COLO829 (cell line): Measurements from ENCODE around the gene ATL2.
"Not testable (repeated sequence)": the region's sequence is repeated elsewhere in the genome, so short reads cannot be mapped to it uniquely, and the experiment has no call there.

Source experiments
- DNase-seq: peaks from one replicate; pipeline ENCODE4 v3.0.0; 2012; ENCODE audit warnings: low spot score

The ATL2 gene

GRCh38 chr2:38377050-38377828, at the start of gene ATL2:
Gene ATL2 (minus strand): TSS chr2:38377273. CDS start chr2:38377260, 13 bp downstream.
- peak; percentile 86 for DNase-seq

DNA sequence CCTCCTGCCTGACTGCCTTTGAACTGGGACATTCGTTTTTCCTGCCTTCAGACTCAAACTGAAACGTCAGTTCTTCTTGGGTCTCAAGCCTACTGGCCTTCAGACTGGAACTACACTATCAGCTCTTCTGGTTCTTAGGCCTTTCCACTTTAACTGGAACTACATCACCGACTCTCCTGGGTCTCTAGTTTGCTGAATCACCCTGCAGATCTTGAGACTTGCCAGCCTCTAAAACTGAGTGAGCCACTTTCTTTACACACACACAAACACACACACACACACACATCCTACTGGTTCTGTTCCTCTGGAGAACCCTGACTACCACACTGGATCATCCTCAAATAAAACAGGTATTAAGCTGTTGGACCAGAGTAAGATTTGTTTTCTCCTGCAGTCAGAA, 46.7 kb upstream of the ATL2 start:
- DNase-seq = no peak

GRCh38 chr2:38421274-38422056, 44.4 kb upstream of the ATL2 start:
- DNase-seq = no peak

DNA sequence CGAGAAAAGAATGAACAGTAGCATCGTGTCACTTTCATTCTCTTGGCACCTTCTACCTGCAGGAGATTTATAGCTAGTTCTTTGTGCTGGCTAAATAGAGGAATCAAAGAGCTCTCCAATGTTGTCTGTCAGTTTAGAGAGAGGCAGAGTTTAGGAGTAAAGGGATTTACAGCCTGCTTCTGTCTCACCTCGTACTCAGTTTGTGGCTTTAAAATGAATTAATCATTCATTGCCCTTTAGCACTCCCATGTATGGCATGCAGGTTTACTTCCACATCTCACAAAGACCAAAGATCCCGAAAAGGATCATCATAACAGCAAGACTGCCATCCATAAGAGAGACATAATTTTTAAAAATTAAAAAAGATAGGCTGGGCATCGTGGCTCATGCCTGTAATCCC, 42.4 kb upstream of the ATL2 start:
- no peak for DNase-seq

DNA sequence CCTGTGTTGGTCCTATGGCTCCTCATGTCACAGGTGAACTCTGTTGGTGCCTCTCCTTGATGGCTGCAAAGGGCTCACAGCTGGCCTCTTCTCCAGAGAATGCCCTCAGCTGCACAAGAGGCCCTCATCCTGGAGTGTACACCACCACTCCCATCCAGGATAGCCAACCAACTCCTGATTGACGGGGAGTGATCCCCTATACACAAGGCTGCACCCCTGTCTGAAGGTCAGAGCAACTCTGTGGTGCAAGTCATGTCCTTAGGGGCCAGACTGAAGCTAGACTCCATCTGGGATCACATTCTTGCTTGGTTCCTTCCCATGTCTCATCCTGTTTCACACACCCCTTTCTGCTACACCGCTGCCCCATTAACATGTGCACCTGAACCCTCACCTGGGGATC, 41.7 kb upstream of the ATL2 start:
- no peak for DNase-seq

DNA sequence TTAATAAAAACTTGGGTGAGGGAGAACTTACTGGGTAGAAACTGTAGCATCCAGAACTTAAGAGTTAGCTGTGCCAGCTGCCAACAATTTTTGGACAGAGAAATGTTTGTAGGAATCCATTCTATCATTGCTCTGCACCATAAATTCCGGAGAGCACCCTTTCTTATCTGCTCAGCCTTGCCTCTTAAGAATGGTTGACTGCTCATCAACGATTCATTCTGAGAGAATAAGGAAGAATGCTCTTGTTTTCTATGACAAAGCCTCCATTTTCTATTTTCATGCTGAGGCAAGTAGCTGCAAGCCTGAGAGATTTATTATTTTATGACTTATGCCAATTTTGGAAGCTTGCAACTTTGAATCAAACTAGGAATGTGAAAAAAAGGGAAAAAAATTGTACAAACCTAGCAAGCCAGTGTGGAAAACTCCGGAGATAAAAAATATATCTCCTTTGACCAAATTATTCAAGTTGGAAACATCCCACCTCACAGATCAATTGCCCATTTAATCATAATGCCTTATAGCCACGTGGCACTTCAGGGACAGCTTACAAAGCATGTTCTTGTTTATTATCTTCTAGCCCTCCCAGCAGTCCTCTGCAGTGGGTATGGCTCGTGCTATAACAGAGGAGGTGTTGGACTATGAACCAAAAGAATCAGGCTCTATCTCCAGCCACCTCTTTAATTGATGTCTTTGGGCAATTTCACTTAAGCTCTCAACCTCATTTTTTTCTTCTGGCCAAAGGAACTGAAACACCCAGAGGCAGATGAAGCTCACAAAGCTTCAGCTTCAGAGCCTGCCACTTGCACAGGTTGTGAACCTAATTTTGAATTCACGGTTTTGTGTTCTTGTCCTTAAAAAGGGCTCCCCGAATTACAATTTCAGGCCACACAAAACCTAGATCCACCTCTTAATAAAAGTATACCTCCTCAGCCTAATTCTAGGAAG, 40.9 kb upstream of the ATL2 start:
- peak; percentile 58 for DNase-seq

DNA sequence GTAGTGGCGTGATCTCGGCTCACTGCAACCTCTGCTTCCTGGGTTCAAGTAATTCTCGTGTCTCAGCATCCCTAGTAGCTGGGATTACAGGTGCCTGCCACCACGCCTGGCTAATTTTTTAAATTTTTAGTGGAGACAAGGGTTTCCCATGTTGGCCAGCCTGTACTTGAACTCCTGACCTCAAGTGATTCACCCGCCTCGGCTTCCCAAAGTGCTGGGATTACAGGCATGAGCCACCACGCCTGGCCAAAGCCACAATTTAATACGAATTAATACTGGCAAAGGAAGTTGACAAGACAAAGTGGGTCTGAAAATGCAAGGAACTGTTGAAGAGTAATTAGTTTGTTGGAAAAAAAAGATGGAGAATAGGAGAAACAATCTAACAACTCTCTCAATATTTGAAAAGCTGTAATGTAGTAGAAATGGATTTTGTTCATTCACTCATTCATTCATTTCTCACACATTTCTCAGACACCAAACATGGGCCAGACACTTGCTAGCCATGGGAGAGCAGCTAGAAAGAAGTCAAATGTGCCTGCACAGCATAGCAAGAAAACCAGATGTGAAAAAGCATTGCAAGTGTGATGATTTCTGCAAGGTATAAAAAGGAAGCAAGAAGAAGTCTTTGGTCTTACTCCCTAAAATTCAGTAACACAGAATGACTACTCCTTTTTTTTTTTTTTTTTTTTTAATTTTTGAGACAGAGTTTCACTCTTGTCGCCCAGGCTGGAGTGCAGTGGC, 39.4 kb upstream of the ATL2 start:
- no peak for DNase-seq

DNA sequence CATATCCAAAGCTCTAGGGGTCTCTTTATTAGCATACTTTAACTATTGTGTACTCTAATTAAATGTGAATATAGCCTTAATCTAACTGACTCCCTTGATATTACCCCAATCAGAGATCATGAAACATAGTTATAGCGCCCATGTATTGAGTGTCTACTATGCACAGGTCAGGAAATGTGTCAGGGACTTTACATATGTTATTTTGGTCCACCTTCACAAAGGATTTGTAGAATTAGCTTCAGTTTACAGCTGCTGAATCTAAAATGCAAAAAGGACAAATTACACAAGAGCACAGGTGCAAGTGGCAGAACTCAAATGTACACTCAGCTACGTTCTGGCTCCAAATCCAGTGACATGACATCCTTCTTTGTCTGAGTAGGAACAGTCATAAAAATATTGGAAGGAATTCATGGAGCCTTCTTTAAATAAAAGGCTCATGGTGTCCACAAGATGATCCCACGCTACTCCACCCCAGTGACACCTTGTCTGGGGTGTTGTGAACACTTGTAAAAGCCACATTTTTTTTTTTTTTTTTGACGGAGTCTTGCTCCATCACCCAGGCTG, 38.7 kb upstream of the ATL2 start:
- DNase-seq = no peak

GRCh38 chr2:38415023-38415422, 38.0 kb upstream of the ATL2 start:
- no peak for DNase-seq

- not testable (repeated sequence) for DNase-seq
These were observed 35.3 kb upstream of the ATL2 start for GRCh38 chr2:38412235-38412871.

DNA sequence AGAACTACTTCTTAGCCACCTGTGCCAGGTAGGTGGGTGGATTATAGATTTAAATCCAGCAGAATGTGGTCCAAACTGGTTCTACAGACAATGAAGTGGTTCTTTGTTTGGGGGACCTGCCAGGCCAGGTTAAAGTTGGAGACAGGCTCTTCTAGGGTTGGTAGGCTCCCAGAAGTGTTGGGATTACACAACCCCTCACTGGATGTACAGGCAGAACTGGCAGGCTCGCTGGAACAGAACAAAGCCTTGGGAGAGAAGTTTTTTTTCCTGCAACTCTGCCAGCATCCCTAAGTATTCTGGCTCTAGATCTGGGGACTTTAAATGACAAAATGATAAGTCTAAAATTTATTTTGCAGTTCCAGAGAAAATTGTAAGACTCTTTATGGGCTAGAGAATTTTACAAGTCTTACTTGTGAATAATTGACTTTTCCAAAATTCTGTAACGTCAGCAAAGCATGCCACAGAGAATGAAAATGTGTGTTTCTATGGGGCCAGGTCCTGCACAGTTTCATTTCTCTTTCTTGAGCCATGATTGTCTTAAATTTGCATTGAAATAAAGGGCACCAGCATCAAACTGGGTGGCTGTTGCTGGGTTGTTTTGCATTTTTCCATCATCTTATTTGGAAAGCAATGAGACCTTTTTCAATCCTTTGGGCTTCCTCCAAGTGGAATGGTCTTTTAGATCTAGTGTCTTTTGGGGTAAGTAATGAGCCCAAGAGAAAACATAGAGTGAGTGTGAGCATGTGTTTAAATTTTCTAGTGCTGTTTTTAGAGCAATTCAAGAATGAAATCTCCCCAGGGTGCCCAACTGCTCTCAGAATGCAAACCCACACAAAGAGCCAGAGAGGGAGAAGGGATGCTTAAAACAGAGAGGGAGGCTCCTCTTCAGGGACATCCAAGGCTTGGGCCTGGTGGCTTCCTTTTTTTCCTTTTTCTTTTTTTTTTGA, 32.4 kb upstream of the ATL2 start:
- DNase-seq = no peak

DNA sequence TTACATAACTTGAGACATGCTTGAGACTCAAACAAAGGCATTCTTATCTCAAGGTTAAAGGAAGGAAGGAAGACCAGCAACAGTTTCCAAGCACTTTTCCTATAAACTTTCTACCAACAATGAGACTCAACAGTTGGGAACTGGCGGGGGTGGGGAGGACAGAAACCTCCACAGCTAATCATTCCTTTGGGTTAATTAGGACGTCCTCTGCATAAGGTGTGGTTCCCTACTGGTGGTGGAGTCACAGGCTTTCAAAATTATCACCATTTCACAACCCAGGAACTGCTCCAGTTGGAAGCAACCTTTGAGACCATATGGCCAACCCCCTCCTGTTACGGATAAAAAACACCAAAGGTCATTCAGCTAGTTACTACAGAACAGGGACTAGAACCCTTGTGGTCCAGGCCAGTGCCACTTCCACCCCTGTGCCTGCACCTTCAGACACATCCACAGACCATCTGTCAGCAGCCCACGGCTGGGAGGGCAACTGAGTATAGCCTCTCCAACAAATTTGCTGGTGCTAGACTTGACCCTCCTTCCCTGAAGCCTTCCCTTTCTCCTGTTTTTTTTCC, 30.1 kb upstream of the ATL2 start:
- no peak for DNase-seq

GRCh38 chr2:38406597-38407110, 29.6 kb upstream of the ATL2 start:
- peak; percentile 48 for DNase-seq

DNA sequence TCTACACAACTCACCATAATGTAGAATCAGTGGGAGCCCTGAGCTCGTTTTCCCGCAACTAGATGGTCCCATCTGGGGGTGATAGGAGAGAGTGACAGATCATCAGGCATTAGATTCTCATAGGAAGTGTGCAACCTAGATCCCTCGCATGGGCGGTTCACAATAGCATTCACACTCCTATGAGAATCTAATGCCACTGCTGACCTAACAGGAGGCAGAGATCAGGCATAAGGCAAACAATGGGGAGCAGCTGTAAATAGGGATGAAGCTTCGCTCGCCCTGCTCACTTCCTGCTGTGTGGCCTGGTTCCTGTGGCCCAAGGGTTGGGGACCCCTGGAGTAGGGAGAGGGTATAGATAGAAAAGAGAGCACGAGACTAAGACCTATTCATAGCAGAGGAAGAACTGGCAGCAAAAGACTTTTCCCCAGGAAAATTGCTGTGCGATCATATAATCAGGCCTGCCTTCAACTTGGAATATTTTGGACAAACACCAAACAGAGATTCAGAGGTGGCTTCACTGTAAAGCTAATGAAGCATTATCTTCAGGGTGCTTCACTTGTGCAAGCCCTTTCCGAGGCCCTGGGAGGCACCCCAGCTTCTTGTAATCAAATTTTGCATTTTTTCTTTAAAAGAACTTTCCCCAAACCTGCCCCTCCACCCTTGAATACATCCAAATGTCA, 29.0 kb upstream of the ATL2 start:
- no peak for DNase-seq

DNA sequence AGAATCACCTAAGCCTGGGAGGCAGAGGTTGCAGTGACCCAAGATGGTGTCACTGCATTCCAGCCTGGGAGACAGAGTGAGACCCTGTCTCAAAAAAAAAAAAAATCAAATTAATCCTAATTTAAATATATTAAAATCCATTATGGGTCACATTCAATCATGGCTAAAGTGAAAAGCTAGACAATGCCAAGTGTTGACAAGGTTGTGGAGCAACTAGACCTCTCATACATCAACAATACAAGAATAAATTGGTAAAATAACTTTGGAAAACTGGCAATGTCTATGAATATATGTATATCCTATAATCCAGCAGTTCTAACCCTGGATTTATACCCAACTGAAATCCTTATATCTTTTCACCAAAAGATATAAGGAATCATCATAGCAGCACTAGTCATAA, 23.4 kb upstream of the ATL2 start:
- no peak for DNase-seq

DNA sequence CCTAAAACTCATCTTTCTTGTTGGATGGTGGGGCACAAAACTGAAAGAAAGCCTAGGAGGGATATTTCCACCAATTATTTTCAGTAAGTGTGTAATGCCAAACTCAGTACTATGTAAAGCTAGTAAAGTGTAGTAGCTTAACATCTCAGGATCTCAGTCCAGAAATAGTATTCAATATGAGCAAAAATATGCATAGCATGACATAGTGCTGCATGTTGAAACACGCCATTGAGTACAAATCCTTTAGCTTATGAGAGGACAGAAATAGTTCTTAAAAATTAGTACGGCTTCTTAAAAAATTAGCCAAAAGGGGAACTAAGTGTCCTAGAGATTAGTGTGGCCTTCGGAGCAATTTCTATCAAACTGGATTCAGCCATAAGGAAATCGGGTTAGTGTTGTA, 21.7 kb upstream of the ATL2 start:
- DNase-seq = no peak

DNA sequence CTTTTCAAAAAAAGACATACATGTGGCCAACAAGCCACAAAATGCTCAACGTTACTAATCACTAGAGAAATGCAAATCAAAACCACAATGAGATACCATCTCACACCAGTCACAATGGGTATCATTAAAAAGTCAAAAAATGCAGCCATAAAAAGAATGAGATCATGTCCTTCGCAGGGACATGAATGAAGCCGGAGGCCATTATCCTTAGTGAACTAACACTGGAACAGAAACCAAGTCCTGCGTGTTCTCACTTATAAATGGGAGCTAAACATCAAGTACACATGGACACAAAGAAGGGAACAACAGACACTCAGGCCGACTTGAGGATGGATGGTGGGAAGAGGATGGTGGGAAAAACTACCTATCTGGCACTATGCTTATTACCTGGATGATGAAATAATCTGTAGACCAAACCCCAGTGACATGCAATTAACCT, 17.8 kb upstream of the ATL2 start:
- no peak for DNase-seq

- DNase-seq = no peak
These were observed 17.0 kb upstream of the ATL2 start for GRCh38 chr2:38394041-38394440.
